GM23338 (cell line): Measurements from ENCODE around the gene SCN3A. TPM values are rescaled to one million over a fixed set of nuclear protein-coding genes. Genes with fewer than 3 reads are reported as not detected.

Experiments used
- ATAC-seq: fragments of 200-7000 bp; cut with Tn5 transposase; 3 replicates; pipeline ENCODE4 v1.9.1; 2020
- DNase-seq: peaks from one replicate; pipeline ENCODE4 v3.0.0-alpha.2; 2015; ENCODE audit warnings: low spot score
- H2AFZ ChIP-seq: fragments of 200-600 bp; sonication (generic); 2 replicates; pipeline ENCODE4 v1.8.0; 2016; ENCODE audit warnings: antibody characterized with exemption, mild to moderate bottlenecking, moderate library complexity
- H3F3A ChIP-seq: fragments of 200-600 bp; sonication (generic); replicated peaks from 2 replicates; pipeline ENCODE4 v1.8.0; 2017; ENCODE audit warnings: antibody characterized with exemption, mixed run types, low read depth
- H3K27ac ChIP-seq: fragments of 200-600 bp; sonication (generic); 2 replicates; pipeline ENCODE4 v1.6.1; 2016; ENCODE audit warnings: low read depth
- H3K27me3 ChIP-seq: fragments of 200-600 bp; sonication (generic); 2 replicates; pipeline ENCODE4 v1.8.0; 2016; ENCODE audit warnings: mild to moderate bottlenecking, mixed run types, moderate library complexity; ENCODE audit not compliant: insufficient read depth
- H3K36me3 ChIP-seq: fragments of 200-600 bp; sonication (generic); 2 replicates; pipeline ENCODE4 v1.8.0; 2016; ENCODE audit warnings: mild to moderate bottlenecking; ENCODE audit not compliant: insufficient read depth
- H3K4me1 ChIP-seq: fragments of 200-600 bp; sonication (generic); 2 replicates; pipeline ENCODE4 v1.8.0; 2016; ENCODE audit warnings: mild to moderate bottlenecking, moderate library complexity; ENCODE audit not compliant: insufficient read depth
- H3K4me2 ChIP-seq: fragments of 200-600 bp; sonication (generic); 2 replicates; pipeline ENCODE4 v1.7.1; 2017; ENCODE audit warnings: mixed run types
- H3K4me3 ChIP-seq: fragments of 200-600 bp; sonication (generic); 2 replicates; pipeline ENCODE4 v1.6.1; 2016; ENCODE audit warnings: mixed run types
- H3K79me2 ChIP-seq: fragments of 200-600 bp; sonication (generic); replicated peaks from 2 replicates; pipeline ENCODE4 v1.8.0; 2017; ENCODE audit warnings: mild to moderate bottlenecking; ENCODE audit not compliant: insufficient read depth
- H3K9me2 ChIP-seq: fragments of 200-600 bp; sonication (generic); 2 replicates; pipeline ENCODE4 v1.8.0; 2017; ENCODE audit not compliant: insufficient read depth
- H4K20me1 ChIP-seq: fragments of 200-600 bp; sonication (generic); replicated peaks from 2 replicates; pipeline ENCODE4 v1.8.0; 2017; ENCODE audit warnings: mild to moderate bottlenecking; ENCODE audit not compliant: insufficient read depth
- H3K27ac Mint-ChIP-seq: 2 replicates; pipeline ENCODE4 v1.8.0; 2020; ENCODE audit warnings: inconsistent platforms, mild to moderate bottlenecking, moderate library complexity, mixed read lengths
- H3K27me3 Mint-ChIP-seq: 3 replicates; pipeline ENCODE4 v1.8.0; 2022; ENCODE audit warnings: low read depth, mild to moderate bottlenecking, moderate library complexity, mixed read lengths, inconsistent platforms; ENCODE audit not compliant: insufficient read depth, poor library complexity
- H3K36me3 Mint-ChIP-seq: 3 replicates; pipeline ENCODE4 v1.8.0; 2021; ENCODE audit warnings: low read depth, mild to moderate bottlenecking, inconsistent platforms, moderate library complexity, mixed read lengths
- H3K4me1 Mint-ChIP-seq: 3 replicates; pipeline ENCODE4 v1.8.0; 2020; ENCODE audit warnings: mild to moderate bottlenecking, inconsistent platforms, mixed read lengths
- H3K4me3 Mint-ChIP-seq: 3 replicates; pipeline ENCODE4 v1.8.0; 2021; ENCODE audit warnings: moderate library complexity, mild to moderate bottlenecking, inconsistent platforms, mixed read lengths
- H3K9me3 Mint-ChIP-seq: 3 replicates; pipeline ENCODE4 v1.8.0; 2020; ENCODE audit warnings: moderate library complexity, mild to moderate bottlenecking, inconsistent platforms, mixed read lengths
- CREB1 ChIP-seq: fragments of 250-450 bp; sonication (Bioruptor Pico); IDR thresholded peaks from 2 replicates; pipeline ENCODE4 v1.5.0; 2020; ENCODE audit warnings: low read depth, mild to moderate bottlenecking, moderate library complexity
- CTCF ChIP-seq, 2 experiments: fragments of 200-600 bp in 1 of 2; sonication (generic) in 1 of 2; conservative IDR thresholded peaks; 2 replicates each; pipeline versions ENCODE4 v1.5.1 to v1.6.1; 2016 to 2017; ENCODE audit warnings: antibody characterized with exemption in 2 of 2, low read depth in 2 of 2, mild to moderate bottlenecking in 2 of 2, moderate library complexity in 1 of 2
- EZH2 ChIP-seq: fragments of 200-600 bp; sonication (generic); IDR thresholded peaks from one replicate; pipeline ENCODE4 v1.8.0; 2017; ENCODE audit warnings: antibody characterized with exemption, mild to moderate bottlenecking, low read depth; ENCODE audit not compliant: unreplicated experiment
- EZH2phosphoT487 ChIP-seq: fragments of 200-600 bp; sonication (generic); IDR thresholded peaks from one replicate; pipeline ENCODE4 v1.8.1; 2018; ENCODE audit warnings: antibody characterized with exemption; ENCODE audit not compliant: unreplicated experiment
- JUNB ChIP-seq: IDR thresholded peaks from one replicate; pipeline ENCODE4 v1.6.1; 2016; ENCODE audit warnings: antibody characterized with exemption; ENCODE audit not compliant: unreplicated experiment
- NANOG ChIP-seq: IDR thresholded peaks from 2 replicates; pipeline ENCODE4 v1.6.1; 2016; ENCODE audit warnings: antibody characterized with exemption, borderline replicate concordance
- REST ChIP-seq: IDR thresholded peaks from one replicate; pipeline ENCODE4 v1.6.1; 2018; ENCODE audit warnings: antibody characterized with exemption; ENCODE audit not compliant: unreplicated experiment
- STAT1 ChIP-seq: IDR thresholded peaks from one replicate; pipeline ENCODE4 v1.6.1; 2016; ENCODE audit warnings: antibody characterized with exemption; ENCODE audit not compliant: unreplicated experiment
- ZNF114 ChIP-seq: fragments of 250-450 bp; sonication (Bioruptor Pico); IDR thresholded peaks from 2 replicates; pipeline ENCODE4 v1.5.0; 2020; ENCODE audit warnings: mild to moderate bottlenecking, moderate library complexity
- ZNF331 ChIP-seq: fragments of 250-450 bp; sonication (Bioruptor Pico); IDR thresholded peaks from 2 replicates; pipeline ENCODE4 v1.5.0; 2020; ENCODE audit warnings: low read depth, mild to moderate bottlenecking, moderate library complexity
- ZNF462 ChIP-seq: fragments of 250-450 bp; sonication (Bioruptor Pico); IDR thresholded peaks from 2 replicates; pipeline ENCODE4 v1.5.0; 2020; ENCODE audit warnings: mild to moderate bottlenecking, moderate library complexity
- polyA plus RNA-seq: library from polyadenylated mRNA; unstranded; fragments of >200 nt; fragmentation: Nextera tagmentation; extraction: Ambion mirVana; gene quantifications from 2 replicates; pipeline ENCODE4 v1.2.1, GENCODE V29; 2016
- total RNA-seq: library from RNA; depleted of rRNA; stranded (reverse); fragments of >200 nt; shearing (Covaris generic); gene quantifications from 2 replicates; pipeline ENCODE4 v1.2.3, GENCODE V29; 2014

SCN3A gene
- total and polyA plus RNA-seq, 2 experiments from 2014 or later, result 0.66 TPM; not detected in 1

- TF ChIP-seq REST (no peak), ZNF114 (CRISPR knock-in tag) (no peak), EZH2phosphoT487 (no peak), ZNF331 (CRISPR knock-in tag) (no peak), EZH2 (no peak), CTCF (conservative IDR thresholded peaks at IDR 0.05; ENCODE audit: low read depth in 2 of 2) (no peak), STAT1 (no peak)
Measured at GRCh38 chr2:165197346-165197745, 6.5 kb downstream of the SCN3A start (continued).

- Histone ChIP-seq H3K79me2 (no peaks in the 10 kb centered on the region), H4K20me1 (no peaks in the 10 kb centered on the region), H3K4me2 (no peak overlapping the region), H2AFZ (no peak overlapping the region), H3K9me2 (no peaks in the 10 kb centered on the region; the same call in 1 of the 2 replicates), H3K4me3 (no peak overlapping the region), H3K4me1 (no peaks in the 10 kb centered on the region), H3F3A (no peaks in the 10 kb centered on the region), H3K27ac (no peak overlapping the region), H3K36me3 (no peaks in the 10 kb centered on the region), H3K27me3 (no peaks in the 10 kb centered on the region)
- Mint-ChIP-seq H3K9me3 (no peaks in the 10 kb centered on the region), H3K27ac (peak overlapping the region; percentile 40; the same call in 1 of the 2 replicates), H3K27me3 (no peaks in the 10 kb centered on the region), H3K4me3 (no peak overlapping the region), H3K4me1 (peaks cover 15% of the 10 kb centered on the region), H3K36me3 (no peaks in the 10 kb centered on the region)
- ATAC-seq (no peak), DNase-seq (no peak)
- TF ChIP-seq EZH2phosphoT487 (no peak), ZNF462 (no peak), CREB1 (no peak), ZNF331 (CRISPR knock-in tag) (no peak), NANOG (no peak), JUNB (no peak), EZH2 (no peak)
Measured at GRCh38 chr2:165196411-165196810, 7.4 kb downstream of the SCN3A start.
